Skeletal muscle satellite cell (primary cell): ENCODE results near the gene UBQLN4.

Source experiments
- H3K27me3 ChIP-seq: 2 replicates; pipeline ENCODE4 v1.7.0; 2013; ENCODE audit warnings: low read length; ENCODE audit not compliant: control insufficient read depth, insufficient read depth
- H3K36me3 ChIP-seq: 2 replicates; pipeline ENCODE4 v1.7.0; 2013; ENCODE audit warnings: mild to moderate bottlenecking, control low read depth, low read length; ENCODE audit not compliant: insufficient read depth
- H3K4me1 ChIP-seq: 2 replicates; pipeline ENCODE4 v1.7.0; 2013; ENCODE audit warnings: low read length; ENCODE audit not compliant: control insufficient read depth, insufficient read depth
- H3K4me2 ChIP-seq: 2 replicates; pipeline ENCODE4 v1.7.0; 2013; ENCODE audit warnings: mild to moderate bottlenecking, low read length
- H3K4me3 ChIP-seq: 2 replicates; pipeline ENCODE4 v1.7.0; 2013; ENCODE audit warnings: low read length
- H3K9ac ChIP-seq: 2 replicates; pipeline ENCODE4 v1.7.0; 2013; ENCODE audit warnings: mild to moderate bottlenecking, low read depth, low read length, moderate library complexity
- H3K9me3 ChIP-seq: replicated peaks from 2 replicates; pipeline ENCODE4 v1.7.0; 2013; ENCODE audit warnings: mild to moderate bottlenecking, control low read depth, low read length

The UBQLN4 gene

DNA sequence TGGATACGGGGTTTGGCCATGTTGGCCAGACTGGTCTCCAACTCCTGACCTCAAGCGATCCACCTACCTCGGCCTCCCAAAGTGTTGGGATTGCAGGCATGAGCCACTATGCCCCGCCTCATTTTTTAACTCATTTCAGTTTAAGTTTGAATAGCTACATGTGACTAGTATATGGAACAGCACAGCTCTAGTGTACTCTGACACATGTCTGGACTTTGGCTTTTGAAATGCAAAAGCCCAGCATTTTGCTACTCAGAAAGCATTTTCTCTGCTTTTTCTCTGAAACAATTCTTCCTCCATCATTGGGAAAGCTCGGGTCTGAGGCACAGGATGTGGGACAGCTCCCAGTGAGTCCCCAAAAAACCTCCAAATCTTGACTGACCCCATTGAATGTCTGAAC lies 28.8 kb downstream of the UBQLN4 start:
- Histone ChIP-seq H3K4me1 (peaks cover 3% of the 10 kb centered on the region), H3K9ac (no peak overlapping the region), H3K4me3 (no peak overlapping the region), H3K9me3 (no peaks in the 10 kb centered on the region), H3K27me3 (no peaks in the 10 kb centered on the region), H3K36me3 (peaks cover under 1% of the 10 kb centered on the region), H3K4me2 (no peak overlapping the region)

DNA sequence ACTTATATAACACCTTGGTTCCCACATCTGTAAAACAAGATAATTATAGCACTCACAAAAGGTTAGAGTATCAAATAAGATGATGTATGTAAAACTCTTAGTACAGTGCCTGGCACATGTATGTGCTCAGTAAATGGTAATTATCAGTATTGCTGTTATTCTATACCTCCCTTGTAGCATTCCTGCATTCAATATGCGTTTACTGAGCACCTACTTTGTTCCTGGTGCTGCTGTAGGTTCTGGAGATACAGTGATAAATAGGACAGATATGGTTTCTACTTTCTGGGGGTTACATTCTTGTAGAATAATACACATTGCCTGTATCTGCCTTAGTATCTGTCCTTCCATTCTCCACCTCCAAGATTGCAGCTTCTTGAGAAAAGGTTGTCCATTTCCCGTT lies 31.6 kb downstream of the UBQLN4 start:
- H3K4me1 ChIP-seq, result peaks cover 12% of the 10 kb centered on the region
- no peak overlapping the region for H3K4me2 ChIP-seq
- H3K4me3 ChIP-seq, result no peak overlapping the region
- H3K9ac ChIP-seq, result no peak overlapping the region
- H3K9me3 ChIP-seq, result no peaks in the 10 kb centered on the region
- no peaks in the 10 kb centered on the region for H3K27me3 ChIP-seq
- H3K36me3 ChIP-seq, result peaks cover 20% of the 10 kb centered on the region

DNA sequence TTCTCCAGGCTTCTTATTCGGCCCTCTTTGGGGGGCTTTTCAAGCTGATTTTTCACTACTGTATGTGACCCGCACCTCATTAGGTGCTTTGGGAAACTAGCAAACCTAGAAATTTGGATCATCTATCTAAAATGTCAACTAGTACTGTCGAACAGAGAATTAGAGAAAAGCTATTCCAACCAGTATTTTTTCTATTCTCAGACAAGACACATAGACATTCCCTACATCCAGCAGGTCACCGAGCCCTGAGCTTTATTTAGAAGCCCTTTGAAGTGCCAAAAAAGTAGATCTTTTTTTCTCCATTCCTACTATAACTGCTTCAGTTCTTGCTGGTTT lies 32.5 kb downstream of the UBQLN4 start:
- H3K9me3 ChIP-seq, result no peaks in the 10 kb centered on the region
- H3K27me3 ChIP-seq, result no peaks in the 10 kb centered on the region
- H3K9ac ChIP-seq, result peak overlapping the region; percentile 83
- peak overlapping the region; percentile 90 for H3K4me2 ChIP-seq
- H3K4me1 ChIP-seq, result peaks cover 12% of the 10 kb centered on the region
- H3K4me3 ChIP-seq, result peak overlapping the region; percentile 85
- peaks cover 25% of the 10 kb centered on the region for H3K36me3 ChIP-seq

DNA sequence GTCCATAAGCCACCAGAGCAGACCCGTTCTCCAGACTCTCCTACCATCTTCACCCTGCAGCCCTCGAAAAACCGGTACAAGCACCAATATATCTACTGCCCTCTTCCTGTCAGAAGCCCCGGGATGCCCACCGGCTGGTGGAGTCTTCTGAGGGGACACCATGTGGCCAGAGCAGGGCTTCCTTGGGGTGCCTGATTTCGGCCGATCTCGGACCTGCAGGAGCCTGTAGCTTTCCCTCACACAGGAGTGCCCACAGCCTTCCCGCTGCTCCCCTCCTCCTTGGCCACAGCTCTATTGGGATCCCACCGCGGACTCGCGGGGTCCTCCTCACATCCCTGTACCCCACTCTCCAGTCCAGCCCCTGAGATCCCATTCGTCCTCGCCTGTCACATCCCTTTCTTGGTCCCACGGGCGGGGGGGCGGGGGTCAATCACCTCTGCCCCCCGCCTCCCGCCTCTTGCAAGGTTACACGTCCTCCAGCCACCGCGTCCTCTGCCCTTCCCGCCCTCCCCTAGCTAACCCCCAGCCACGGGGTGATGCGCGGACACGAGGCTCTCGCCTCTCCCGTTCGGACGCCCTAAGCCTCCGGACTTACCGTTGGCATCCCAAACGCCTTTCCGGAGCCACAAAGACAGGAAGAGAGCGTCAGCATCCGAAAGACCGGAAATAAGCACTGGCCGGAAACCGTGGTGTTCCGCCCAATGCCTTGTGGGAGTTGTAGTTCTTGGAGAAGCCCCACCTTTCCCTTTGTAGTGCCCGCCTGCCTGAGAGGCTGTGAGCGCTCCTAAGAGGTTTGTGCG lies 33.1 kb downstream of the UBQLN4 start, which contains the start of gene SSR2:
Gene SSR2 (minus strand): TSS at position 659 of the 800 bp plus-strand sequence. CDS start 784 bp downstream, outside the sequence.
- Histone ChIP-seq H3K4me2 (peak within 1 kb of the TSS; percentile 90), H3K4me1 (peaks cover 12% of the 10 kb centered on the region), H3K27me3 (no peaks in the 10 kb centered on the region), H3K36me3 (peaks cover 25% of the 10 kb centered on the region), H3K9ac (peak within 1 kb of the TSS; percentile 83), H3K9me3 (no peaks in the 10 kb centered on the region), H3K4me3 (peak within 1 kb of the TSS; percentile 85)

DNA sequence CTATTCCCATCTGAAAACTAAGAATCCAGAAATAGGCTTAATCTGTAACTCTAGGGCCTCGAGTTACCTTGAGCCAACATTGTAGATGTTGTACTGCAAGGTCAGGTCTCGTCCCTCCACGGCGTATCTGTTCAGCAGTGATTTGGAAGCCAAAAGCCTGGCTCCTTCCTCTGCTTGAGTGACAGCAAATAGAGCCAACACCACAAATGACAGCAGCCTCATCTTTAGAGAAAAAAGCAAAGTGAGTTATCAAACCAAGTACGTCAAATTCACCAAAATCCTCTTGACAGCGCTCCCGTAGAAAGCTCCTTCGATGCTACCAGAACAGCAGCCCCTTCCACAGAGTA lies 33.7 kb downstream of the UBQLN4 start:
- Histone ChIP-seq H3K4me2 (peak overlapping the region; percentile 90), H3K4me1 (peaks cover 12% of the 10 kb centered on the region), H3K27me3 (no peaks in the 10 kb centered on the region), H3K9me3 (no peaks in the 10 kb centered on the region), H3K4me3 (peak overlapping the region; percentile 85), H3K9ac (peak overlapping the region; percentile 83), H3K36me3 (peaks cover 28% of the 10 kb centered on the region)

DNA sequence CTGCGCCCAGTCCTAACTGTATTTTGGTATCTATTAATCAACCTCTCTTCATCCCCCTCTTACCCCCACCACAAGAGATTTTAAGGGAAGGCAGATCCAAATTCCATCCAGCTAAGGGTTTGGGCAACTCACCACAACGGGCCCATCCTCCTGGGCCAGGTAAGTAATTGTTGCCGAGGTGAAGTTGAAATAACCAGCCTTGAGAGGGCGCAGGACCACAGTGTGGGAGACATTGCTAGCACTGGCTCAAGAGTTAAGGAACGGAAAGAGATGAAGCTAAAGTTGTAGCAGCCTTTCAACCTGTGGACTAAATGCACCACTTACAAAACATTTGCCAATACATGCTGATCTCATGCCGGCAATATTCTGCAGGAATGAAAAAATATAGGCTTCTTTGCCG lies 38.8 kb downstream of the UBQLN4 start:
- no peak overlapping the region for H3K4me3 ChIP-seq
- no peak overlapping the region for H3K4me2 ChIP-seq
- H3K9me3 ChIP-seq, result no peaks in the 10 kb centered on the region
- H3K4me1 ChIP-seq, result peaks cover 9% of the 10 kb centered on the region
- H3K9ac ChIP-seq, result no peak overlapping the region
- H3K36me3 ChIP-seq, result peaks cover 73% of the 10 kb centered on the region
- H3K27me3 ChIP-seq, result no peaks in the 10 kb centered on the region

DNA sequence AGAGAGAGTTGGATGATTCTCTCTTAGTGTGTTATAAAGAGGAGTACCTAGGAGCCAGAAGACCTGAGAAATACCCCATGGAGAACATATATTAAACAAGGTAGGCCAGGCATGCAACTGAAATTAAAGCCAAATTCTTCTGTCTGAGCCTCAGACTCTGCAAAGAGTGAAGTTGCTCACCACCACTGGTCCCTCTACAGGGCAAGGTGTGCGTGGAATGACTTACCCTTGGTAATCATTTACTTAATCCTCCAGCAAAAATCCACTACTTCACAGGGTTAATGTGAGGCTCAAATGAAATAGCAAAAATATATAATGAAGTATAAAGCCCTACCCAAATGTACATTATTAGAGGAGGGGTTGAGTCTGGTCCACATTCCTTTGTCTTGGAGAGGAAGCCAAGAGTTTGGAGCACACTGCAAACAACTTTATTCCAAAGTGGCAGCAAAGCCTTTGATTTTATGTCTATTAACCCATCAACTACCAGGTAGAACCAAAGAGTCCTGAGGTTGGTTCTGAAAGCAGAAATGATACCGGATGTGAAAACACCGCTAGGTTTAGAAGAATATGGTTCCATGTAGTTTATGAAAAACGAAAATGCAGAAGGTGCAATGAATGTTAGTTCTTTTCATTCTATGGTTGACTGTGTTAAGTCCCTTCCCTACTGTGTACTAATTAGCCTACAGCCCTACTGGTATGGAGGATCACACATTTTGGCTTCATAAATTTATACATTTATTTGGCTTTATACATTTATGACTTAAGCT lies 41.4 kb downstream of the UBQLN4 start:
- Histone ChIP-seq H3K27me3 (no peaks in the 10 kb centered on the region), H3K9ac (no peak overlapping the region), H3K4me1 (no peaks in the 10 kb centered on the region), H3K4me2 (no peak overlapping the region), H3K9me3 (no peaks in the 10 kb centered on the region), H3K36me3 (peaks cover 71% of the 10 kb centered on the region), H3K4me3 (no peak overlapping the region)

DNA sequence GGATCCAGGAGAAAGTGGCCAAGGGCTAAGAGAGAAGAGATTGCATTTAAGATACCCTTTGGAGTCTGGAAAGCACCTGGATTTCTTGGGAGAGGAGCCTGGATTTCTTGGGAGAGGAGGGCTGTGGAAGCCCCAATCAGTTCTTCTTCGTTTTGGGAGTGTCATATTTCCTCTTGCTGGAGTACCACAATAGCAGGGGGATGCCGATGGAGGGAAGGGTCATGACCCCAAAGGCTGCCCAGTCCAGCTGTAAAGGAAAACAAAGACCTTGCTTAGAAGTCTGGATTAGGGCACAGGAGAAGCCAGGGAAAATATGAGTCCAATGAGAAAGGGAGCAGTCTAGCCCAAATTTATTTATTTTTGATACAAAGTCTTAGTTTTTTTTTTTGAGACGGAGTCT lies 44.2 kb downstream of the UBQLN4 start:
- Histone ChIP-seq H3K27me3 (no peaks in the 10 kb centered on the region), H3K9me3 (no peaks in the 10 kb centered on the region), H3K4me3 (no peak overlapping the region), H3K4me2 (no peak overlapping the region), H3K4me1 (no peaks in the 10 kb centered on the region), H3K36me3 (peaks cover 61% of the 10 kb centered on the region), H3K9ac (no peak overlapping the region)

DNA sequence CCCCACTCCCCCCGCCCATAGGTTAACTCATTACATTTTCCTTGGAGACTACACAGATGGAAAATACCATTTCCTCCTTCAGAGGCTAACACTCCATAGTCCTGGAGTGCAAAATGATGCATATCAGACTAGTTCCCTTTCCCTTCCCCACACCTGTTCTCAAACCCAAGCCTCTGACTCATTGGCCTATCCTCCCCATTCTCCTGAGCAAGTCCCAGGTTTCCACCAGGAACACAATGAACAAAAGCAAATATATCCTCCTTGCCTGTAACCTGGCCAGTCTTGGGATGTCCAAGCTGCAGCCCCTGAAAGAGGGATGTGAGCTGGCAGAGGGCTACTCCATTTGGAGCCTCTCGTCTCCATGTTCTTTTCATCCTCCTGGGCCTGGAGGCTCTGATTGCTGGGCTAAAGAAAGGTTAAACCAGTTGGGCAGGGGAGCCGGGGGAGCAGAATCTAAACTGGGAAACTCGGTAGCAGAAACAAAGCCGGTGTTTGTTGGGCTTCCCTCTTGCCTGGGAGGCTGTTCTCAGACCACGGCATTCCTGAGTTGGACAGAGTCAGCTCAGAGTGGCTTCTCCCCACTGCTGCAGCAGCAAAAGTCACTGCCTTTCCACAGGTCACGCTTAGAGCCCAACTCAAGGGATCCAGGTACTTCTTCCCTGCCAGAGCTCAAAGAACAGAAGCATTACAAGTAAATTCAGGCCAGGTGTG lies 46.8 kb downstream of the UBQLN4 start:
- Histone ChIP-seq H3K27me3 (no peaks in the 10 kb centered on the region), H3K9me3 (no peaks in the 10 kb centered on the region), H3K4me3 (no peak overlapping the region), H3K4me1 (peaks cover 1% of the 10 kb centered on the region), H3K4me2 (no peak overlapping the region), H3K9ac (no peak overlapping the region), H3K36me3 (peaks cover 38% of the 10 kb centered on the region)

DNA sequence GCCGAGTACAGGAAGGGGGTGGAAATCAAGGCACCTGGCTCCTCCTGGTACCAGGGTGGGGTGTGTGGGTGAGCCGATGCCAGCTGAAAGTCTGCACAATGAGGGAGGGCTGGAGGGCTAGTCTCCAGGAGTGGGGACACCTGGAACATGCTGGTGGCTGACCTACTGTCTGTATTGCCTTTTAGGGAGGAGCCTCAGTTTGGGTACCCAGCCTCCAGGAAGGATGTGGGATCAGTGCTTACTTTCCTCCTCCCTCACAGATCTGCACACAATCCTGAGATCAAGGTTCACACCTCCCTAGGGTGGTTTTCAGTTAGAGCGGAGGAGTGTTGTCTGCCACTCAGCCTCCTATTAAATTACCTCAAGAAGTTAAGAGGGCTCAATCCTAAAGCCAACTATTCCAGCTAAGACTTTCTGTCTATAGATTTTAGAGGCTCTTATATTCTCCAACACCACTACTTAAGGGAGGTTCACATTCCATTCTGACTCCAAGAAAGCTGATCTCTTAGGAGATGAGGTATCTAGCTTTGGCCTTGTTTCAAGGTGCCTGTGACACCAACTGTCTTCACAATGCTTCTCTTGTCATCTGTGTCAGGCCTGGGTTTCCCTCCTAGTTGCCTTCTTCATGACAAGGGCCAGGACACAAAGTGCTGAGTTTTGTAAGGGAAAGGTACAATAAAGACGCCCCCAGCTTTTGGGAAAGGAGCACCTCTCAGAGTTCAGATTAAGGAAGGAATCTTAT lies 48.6 kb downstream of the UBQLN4 start:
- Histone ChIP-seq H3K4me2 (no peak overlapping the region), H3K4me1 (peaks cover 4% of the 10 kb centered on the region), H3K9me3 (no peaks in the 10 kb centered on the region), H3K27me3 (no peaks in the 10 kb centered on the region), H3K9ac (no peak overlapping the region), H3K36me3 (peaks cover 20% of the 10 kb centered on the region), H3K4me3 (no peak overlapping the region)

DNA sequence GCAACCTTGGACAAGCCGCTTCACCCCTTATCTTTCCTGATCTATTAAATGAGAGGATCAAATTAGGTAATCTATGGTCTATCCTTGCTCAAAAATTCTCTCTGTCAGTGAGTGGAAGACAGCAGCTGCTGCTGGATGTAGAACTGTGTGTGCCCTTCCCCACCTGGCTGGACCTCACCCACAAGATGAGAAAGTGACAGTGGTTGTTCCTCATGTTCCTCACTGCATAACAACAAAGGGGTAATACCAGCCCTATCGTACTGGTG lies 49.7 kb downstream of the UBQLN4 start:
- Histone ChIP-seq H3K4me1 (peaks cover 4% of the 10 kb centered on the region), H3K4me3 (no peak overlapping the region), H3K4me2 (no peak overlapping the region), H3K36me3 (peaks cover 11% of the 10 kb centered on the region), H3K9ac (no peak overlapping the region), H3K9me3 (no peaks in the 10 kb centered on the region), H3K27me3 (no peaks in the 10 kb centered on the region)
